IMR-90 (cell line): ENCODE data around the gene DCD. TPM values are rescaled to one million over a fixed set of nuclear protein-coding genes. Genes with fewer than 3 reads are reported as not detected.

Experiments used
- ATAC-seq: fragments of 200-7000 bp; cut with Tn5 transposase; 2 replicates; pipeline ENCODE4 v1.9.1; 2020; ENCODE audit warnings: low read depth, mild to moderate bottlenecking, moderate library complexity
- BruUV-seq: library from RNA; stranded (reverse); fragments of 400-500 nt; replicated peaks from 2 replicates; lab custom pipeline; 2021; lab: Mats Ljungman, UMichigan
- CTCF ChIA-PET: fragments of 300-600 bp; formaldehyde crosslinking; extraction: SDS; loops from one replicate; lab custom pipeline; 2021; ENCODE audit warnings: antibody characterized with exemption; lab: Yijun Ruan, JAX
- POLR2A ChIA-PET: fragments of 300-600 bp; sonication (Branson Sonifier 250); formaldehyde crosslinking; loops from one replicate; lab custom pipeline; 2022; ENCODE audit warnings: antibody characterized with exemption; ENCODE audit not compliant: unreplicated experiment; lab: Charles Lee
- DNase-seq: peaks from one replicate; pipeline ENCODE4 v3.0.0; 2013
- H2AFZ ChIP-seq: replicated peaks from 2 replicates; pipeline ENCODE3; 2013; ENCODE audit warnings: low read length, mild to moderate bottlenecking; ENCODE audit not compliant: poor library complexity
- H2AK5ac ChIP-seq: 2 replicates; pipeline ENCODE4 v1.6.1; 2013; ENCODE audit warnings: low read depth, low read length, inconsistent platforms
- H2AK9ac ChIP-seq: replicated peaks from 2 replicates; pipeline ENCODE3; 2013; ENCODE audit warnings: mild to moderate bottlenecking, low read depth, low read length, moderate library complexity; ENCODE audit not compliant: poor library complexity
- H2BK120ac ChIP-seq: 2 replicates; pipeline ENCODE4 v1.6.1; 2013; ENCODE audit warnings: low read depth, low read length, inconsistent platforms
- H2BK15ac ChIP-seq: 3 replicates; pipeline ENCODE4 v1.6.1; 2013; ENCODE audit warnings: low read depth, low read length, inconsistent platforms
- H2BK20ac ChIP-seq: 2 replicates; pipeline ENCODE4 v1.6.1; 2013; ENCODE audit warnings: low read depth, mild to moderate bottlenecking, inconsistent platforms, low read length, moderate library complexity
- H2BK5ac ChIP-seq: 2 replicates; pipeline ENCODE4 v1.6.1; 2013; ENCODE audit warnings: mild to moderate bottlenecking, low read depth, low read length, inconsistent platforms; ENCODE audit not compliant: poor library complexity, severe bottlenecking
- H3K14ac ChIP-seq: replicated peaks from 2 replicates; pipeline ENCODE4 v1.6.1; 2013; ENCODE audit warnings: low read depth, low read length, inconsistent platforms
- H3K18ac ChIP-seq: 2 replicates; pipeline ENCODE4 v1.6.1; 2013; ENCODE audit warnings: low read depth, low read length, control low read depth
- H3K23ac ChIP-seq: 2 replicates; pipeline ENCODE4 v1.6.1; 2013; ENCODE audit warnings: low read depth, low read length, inconsistent platforms
- H3K27ac ChIP-seq: 2 replicates; pipeline ENCODE4 v1.5.1; 2013; ENCODE audit warnings: mild to moderate bottlenecking, control low read depth, low read length; ENCODE audit not compliant: insufficient read depth
- H3K27me3 ChIP-seq: 2 replicates; pipeline ENCODE4 v1.6.1; 2013; ENCODE audit warnings: low read length; ENCODE audit not compliant: control insufficient read depth, insufficient read depth
- H3K36me3 ChIP-seq: 2 replicates; pipeline ENCODE4 v1.6.1; 2013; ENCODE audit warnings: low read length, mixed read lengths; ENCODE audit not compliant: control insufficient read depth, insufficient read depth
- H3K4ac ChIP-seq: 2 replicates; pipeline ENCODE4 v1.6.1; 2013; ENCODE audit warnings: low read depth, low read length, inconsistent platforms
- H3K4me1 ChIP-seq: 2 replicates; pipeline ENCODE4 v1.6.1; 2013; ENCODE audit warnings: low read length, mixed read lengths; ENCODE audit not compliant: control insufficient read depth, insufficient read depth
- H3K4me2 ChIP-seq: 2 replicates; pipeline ENCODE4 v1.6.1; 2013; ENCODE audit warnings: low read depth, mild to moderate bottlenecking, control low read depth, low read length, moderate library complexity
- H3K4me3 ChIP-seq: 2 replicates; pipeline ENCODE4 v1.5.1; 2013; ENCODE audit warnings: low read depth, mild to moderate bottlenecking, control low read depth, low read length, moderate library complexity; ENCODE audit not compliant: insufficient read depth
- H3K56ac ChIP-seq: 2 replicates; pipeline ENCODE4 v1.6.1; 2013; ENCODE audit warnings: low read length, inconsistent platforms; ENCODE audit not compliant: insufficient read depth; ENCODE audit errors: extremely low read depth
- H3K79me1 ChIP-seq, 2 experiments: 2 replicates each; pipeline ENCODE4 v1.6.1; 2013; ENCODE audit warnings: low read length in 2 of 2, inconsistent platforms in 1 of 2, low read depth in 1 of 2
- H3K9ac ChIP-seq: 2 replicates; pipeline ENCODE4 v1.6.1; 2013; ENCODE audit warnings: low read depth, low read length, control low read depth
- H3K9me1 ChIP-seq: 2 replicates; pipeline ENCODE4 v1.6.1; 2013; ENCODE audit warnings: low read length, inconsistent platforms; ENCODE audit not compliant: insufficient read depth
- H3K9me3 ChIP-seq: 2 replicates; pipeline ENCODE4 v1.6.1; 2013; ENCODE audit warnings: low read length; ENCODE audit not compliant: control insufficient read depth, insufficient read depth
- H4K20me1 ChIP-seq: 2 replicates; pipeline ENCODE4 v1.6.1; 2013; ENCODE audit warnings: low read length, inconsistent platforms; ENCODE audit not compliant: insufficient read depth
- H4K5ac ChIP-seq: 2 replicates; pipeline ENCODE4 v1.6.1; 2013; ENCODE audit warnings: mild to moderate bottlenecking, low read depth, low read length, control low read depth
- H4K8ac ChIP-seq, 2 experiments: 2 replicates each; pipeline ENCODE4 v1.6.1; 2013; ENCODE audit warnings: low read depth in 2 of 2, low read length in 2 of 2, control low read depth in 1 of 2, inconsistent platforms in 1 of 2
- H4K91ac ChIP-seq: 2 replicates; pipeline ENCODE4 v1.6.1; 2013; ENCODE audit warnings: low read depth, low read length, inconsistent platforms; ENCODE audit not compliant: insufficient read depth
- CHD1 ChIP-seq: IDR thresholded peaks from 2 replicates; pipeline ENCODE4 v1.6.1; 2012; ENCODE audit warnings: low read depth, low read length, improper control_type of control experiment
- CTCF ChIP-seq: conservative IDR thresholded peaks from 2 replicates; pipeline ENCODE4 v1.5.1; 2012; ENCODE audit warnings: mild to moderate bottlenecking, low read depth, low read length, improper control_type of control experiment
- MAFK ChIP-seq: IDR thresholded peaks from 2 replicates; pipeline ENCODE4 v1.6.1; 2012; ENCODE audit warnings: low read depth, low read length, improper control_type of control experiment
- MAZ ChIP-seq: IDR thresholded peaks from 2 replicates; pipeline ENCODE4 v1.6.1; 2012; ENCODE audit warnings: low read depth, mild to moderate bottlenecking, low read length, improper control_type of control experiment, moderate library complexity, borderline replicate concordance
- MXI1 ChIP-seq: IDR thresholded peaks from 2 replicates; pipeline ENCODE4 v1.6.1; 2012; ENCODE audit warnings: low read depth, mild to moderate bottlenecking, low read length, moderate library complexity, borderline replicate concordance
- RAD21 ChIP-seq: IDR thresholded peaks from 2 replicates; pipeline ENCODE4 v1.6.1; 2012; ENCODE audit warnings: low read length, improper control_type of control experiment
- RFX5 ChIP-seq: IDR thresholded peaks from 2 replicates; pipeline ENCODE4 v1.8.0; 2012; ENCODE audit warnings: low read depth, mild to moderate bottlenecking, low read length, moderate library complexity
- WGBS, 2 experiments: methylation state at CpG; one replicate each; pipeline versions ENCODE4 v1.1.5 to v1.1.7; 2013; ENCODE audit warnings: missing lambda C conversion rate in 2 of 2; ENCODE audit not compliant: insufficient read length in 1 of 2; ENCODE audit errors: extremely low coverage in 2 of 2; 5-methylcytosine and 5-hydroxymethylcytosine counted together
- dilution Hi-C: fragments of 300-500 bp; cut with HindIII; formaldehyde crosslinking; loops from one replicate; pipeline ENCODE4 v1.14.3; 2018; ENCODE audit warnings: low sequenced_read_pairs; ENCODE audit not compliant: unreplicated experiment
- in situ Hi-C: fragments of 300-500 bp; cut with MboI; formaldehyde crosslinking; loops from 3 replicates; pipeline ENCODE4 v1.14.3; 2019; ENCODE audit warnings: low sequenced_read_pairs, inconsistent platforms, mixed read lengths
- intact Hi-C: fragments of 100-400 bp; cut with micrococcal nuclease; formaldehyde crosslinking; loops from 2 replicates; pipeline ENCODE4 v1.10.0; 2022
- polyA plus RNA-seq, 3 experiments: library from polyadenylated mRNA; depleted of rRNA; stranded (reverse); fragments of >200 nt; gene quantifications; 2 replicates each; pipeline ENCODE4 v1.2.3, GENCODE V29; 2012; ENCODE audit warnings: low replicate concordance in 1 of 3
- total RNA-seq: library from RNA; depleted of rRNA; stranded (reverse); fragments of >200 nt; gene quantifications from 2 replicates; pipeline ENCODE4 v1.2.3, GENCODE V29; 2012

DCD gene
- total and polyA plus RNA-seq, 2 of the 4 experiments (the other 2 are of a cell fraction) = not detected

GRCh38 chr12:54603173-54603814 is 44.9 kb downstream of the DCD start:
- Histone ChIP-seq H2BK20ac (no peak overlapping the region), H3K27ac (no peak overlapping the region), H3K56ac (no peak overlapping the region), H3K4me2 (no peak overlapping the region), H3K79me1 (no peaks in the 10 kb centered on the region), H3K23ac (no peak overlapping the region), H2AK5ac (no peak overlapping the region), H3K14ac (no peak overlapping the region), H2BK5ac (no peak overlapping the region), H2AK9ac (no peak overlapping the region), H3K27me3 (peaks cover 3% of the 10 kb centered on the region; the same call in 1 of the 2 replicates), H2BK15ac (no peak overlapping the region), H4K8ac (no peak overlapping the region), H3K9ac (no peak overlapping the region), H4K91ac (no peak overlapping the region), H2AFZ (no peak overlapping the region), H3K9me3 (no peaks in the 10 kb centered on the region), H3K4ac (no peak overlapping the region), H3K4me3 (no peak overlapping the region), H3K36me3 (no peaks in the 10 kb centered on the region), H3K9me1 (no peaks in the 10 kb centered on the region), H4K5ac (no peak overlapping the region), H2BK120ac (no peak overlapping the region), H3K4me1 (no peaks in the 10 kb centered on the region), H4K20me1 (no peaks in the 10 kb centered on the region), H3K18ac (no peak overlapping the region)
- CTCF ChIA-PET = no interaction called here
- POLR2A ChIA-PET = no interaction called here
- no TSS peak for BruUV-seq
- dilution Hi-C loops = no loop called here
- DNase-seq (peak; percentile 65), ATAC-seq (peak; percentile 94)
- WGBS, 2 experiments = 0% methylated on average over 1 of the region's 8 CpGs; no CpG with 5 or more reads in 1 of the 2 experiments
- TF ChIP-seq RAD21 = peak; percentile 22
- no peak for TF ChIP-seq MXI1
- no peak for TF ChIP-seq MAZ
- no peak for TF ChIP-seq CHD1
- no peak for TF ChIP-seq RFX5
- TF ChIP-seq MAFK = no peak
- peak; percentile 72 for TF ChIP-seq CTCF
- intact Hi-C loops = loop anchor here (5.0 kb wide), 1 partner anchor 354 kb away; no protein-coding TSS in a partner anchor
- in situ Hi-C loops = no loop called here
